Endothelial cell of umbilical vein (primary cell): ENCODE data around the gene DNAJC24.

ENCODE experiments used
- EZH2 ChIP-seq: IDR thresholded peaks from 2 replicates; pipeline ENCODE4 v1.6.1; 2012; ENCODE audit warnings: borderline replicate concordance, low read depth, mild to moderate bottlenecking, moderate library complexity, low read length, inconsistent platforms; ENCODE audit not compliant: severe bottlenecking
- MAX ChIP-seq: IDR thresholded peaks from 2 replicates; pipeline ENCODE4 v1.6.1; 2011; ENCODE audit not compliant: insufficient read depth, insufficient read length
- MYC ChIP-seq: IDR thresholded peaks from one replicate; pipeline ENCODE4 v1.6.1; 2011; ENCODE audit warnings: mild to moderate bottlenecking, low read depth, low read length
- POLR2A ChIP-seq: IDR thresholded peaks from 2 replicates; pipeline ENCODE4 v1.6.1; 2012; ENCODE audit warnings: low read depth, mild to moderate bottlenecking, control low read depth, low read length
- POLR2AphosphoS5 ChIP-seq: IDR thresholded peaks from 2 replicates; pipeline ENCODE4 v1.6.1; 2012; ENCODE audit warnings: low read depth, mild to moderate bottlenecking, control low read depth, low read length, moderate library complexity; ENCODE audit not compliant: insufficient read depth
- TF ChIP-seq, protein P1 (sequence below), 2 donors: IDR thresholded peaks; 1 replicate in 1 of 2; 2 replicates in 1 of 2; pipeline ENCODE4 v1.5.1; 2011; ENCODE audit warnings: low read length in 2 of 2, mild to moderate bottlenecking in 2 of 2, moderate library complexity in 2 of 2, control low read depth in 1 of 2, inconsistent platforms in 1 of 2, low read depth in 1 of 2; ENCODE audit not compliant: insufficient read depth in 1 of 2; ENCODE audit errors: extremely low read depth in 1 of 2

DNA sequence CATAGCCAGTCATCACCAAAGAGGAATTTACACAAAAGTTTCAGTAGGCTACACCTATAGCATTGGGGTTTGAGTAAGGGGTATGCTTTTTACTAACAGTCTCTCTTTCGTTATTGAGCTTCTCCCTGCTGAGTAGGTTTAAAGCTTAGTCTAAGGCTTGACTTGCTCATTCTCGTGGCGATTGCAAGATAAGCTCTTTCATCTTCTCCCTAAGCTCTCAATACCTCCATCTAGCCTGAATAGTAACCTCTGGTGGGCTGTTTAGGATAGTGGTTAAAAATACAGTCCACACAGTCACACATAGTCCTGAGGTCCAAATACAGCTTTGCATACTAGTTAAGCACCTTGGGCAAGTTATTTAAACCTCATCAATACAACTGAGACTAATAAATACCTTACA lies 74.1 kb downstream of the DNAJC24 start:
- TF ChIP-seq, protein P1, sequence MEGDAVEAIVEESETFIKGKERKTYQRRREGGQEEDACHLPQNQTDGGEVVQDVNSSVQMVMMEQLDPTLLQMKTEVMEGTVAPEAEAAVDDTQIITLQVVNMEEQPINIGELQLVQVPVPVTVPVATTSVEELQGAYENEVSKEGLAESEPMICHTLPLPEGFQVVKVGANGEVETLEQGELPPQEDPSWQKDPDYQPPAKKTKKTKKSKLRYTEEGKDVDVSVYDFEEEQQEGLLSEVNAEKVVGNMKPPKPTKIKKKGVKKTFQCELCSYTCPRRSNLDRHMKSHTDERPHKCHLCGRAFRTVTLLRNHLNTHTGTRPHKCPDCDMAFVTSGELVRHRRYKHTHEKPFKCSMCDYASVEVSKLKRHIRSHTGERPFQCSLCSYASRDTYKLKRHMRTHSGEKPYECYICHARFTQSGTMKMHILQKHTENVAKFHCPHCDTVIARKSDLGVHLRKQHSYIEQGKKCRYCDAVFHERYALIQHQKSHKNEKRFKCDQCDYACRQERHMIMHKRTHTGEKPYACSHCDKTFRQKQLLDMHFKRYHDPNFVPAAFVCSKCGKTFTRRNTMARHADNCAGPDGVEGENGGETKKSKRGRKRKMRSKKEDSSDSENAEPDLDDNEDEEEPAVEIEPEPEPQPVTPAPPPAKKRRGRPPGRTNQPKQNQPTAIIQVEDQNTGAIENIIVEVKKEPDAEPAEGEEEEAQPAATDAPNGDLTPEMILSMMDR (IDR thresholded peaks at IDR 0.05; ENCODE audit: extremely low read depth in 1 of 2, insufficient read depth in 1 of 2, low read depth in 1 of 2, low read length in 2 of 2): no peak
- no peak for TF ChIP-seq POLR2AphosphoS5
- no peak for TF ChIP-seq MAX
- TF ChIP-seq EZH2: no peak
- no peak for TF ChIP-seq POLR2A
- TF ChIP-seq MYC: no peak
